Measurements from ENCODE around the gene OR8G5.

The OR8G5 gene

DNA sequence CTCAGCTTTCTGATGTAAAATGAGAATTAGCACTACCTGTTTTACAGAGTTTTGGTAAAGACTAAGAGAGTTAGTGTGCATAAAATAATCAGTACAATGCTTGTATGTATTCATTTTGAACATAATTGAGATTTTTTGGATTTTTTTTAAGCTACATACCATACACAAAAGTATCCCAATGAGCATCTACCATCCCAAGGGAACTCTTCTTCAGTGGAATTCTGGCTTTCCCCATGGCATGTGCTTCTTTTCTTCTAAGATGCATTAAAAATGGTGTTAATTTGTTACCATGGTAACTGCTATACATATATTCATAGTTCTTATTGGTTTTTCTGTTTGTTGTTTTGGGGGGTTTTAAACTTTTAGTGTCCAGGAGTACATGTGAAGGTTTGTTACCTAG is 39.8 kb downstream of the OR8G5 start:
- H3K36me3 ChIP-seq (ENCODE audit: low read length), result no peaks in the 10 kb centered on the region
- TF ChIP-seq, protein P1, sequence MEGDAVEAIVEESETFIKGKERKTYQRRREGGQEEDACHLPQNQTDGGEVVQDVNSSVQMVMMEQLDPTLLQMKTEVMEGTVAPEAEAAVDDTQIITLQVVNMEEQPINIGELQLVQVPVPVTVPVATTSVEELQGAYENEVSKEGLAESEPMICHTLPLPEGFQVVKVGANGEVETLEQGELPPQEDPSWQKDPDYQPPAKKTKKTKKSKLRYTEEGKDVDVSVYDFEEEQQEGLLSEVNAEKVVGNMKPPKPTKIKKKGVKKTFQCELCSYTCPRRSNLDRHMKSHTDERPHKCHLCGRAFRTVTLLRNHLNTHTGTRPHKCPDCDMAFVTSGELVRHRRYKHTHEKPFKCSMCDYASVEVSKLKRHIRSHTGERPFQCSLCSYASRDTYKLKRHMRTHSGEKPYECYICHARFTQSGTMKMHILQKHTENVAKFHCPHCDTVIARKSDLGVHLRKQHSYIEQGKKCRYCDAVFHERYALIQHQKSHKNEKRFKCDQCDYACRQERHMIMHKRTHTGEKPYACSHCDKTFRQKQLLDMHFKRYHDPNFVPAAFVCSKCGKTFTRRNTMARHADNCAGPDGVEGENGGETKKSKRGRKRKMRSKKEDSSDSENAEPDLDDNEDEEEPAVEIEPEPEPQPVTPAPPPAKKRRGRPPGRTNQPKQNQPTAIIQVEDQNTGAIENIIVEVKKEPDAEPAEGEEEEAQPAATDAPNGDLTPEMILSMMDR (IDR thresholded peaks at IDR 0.05; ENCODE audit: insufficient read depth, low read length, poor library complexity, severe bottlenecking), result no peak
- no peak for TF ChIP-seq EZH2phosphoT487 (conservative IDR thresholded peaks at IDR 0.05; ENCODE audit: low read length)
- H4K20me1 ChIP-seq (ENCODE audit: low read depth, low read length), result no peaks in the 10 kb centered on the region
- H2AFZ ChIP-seq (ENCODE audit: low read depth, low read length, severe bottlenecking), result no peak overlapping the region
- no peaks in the 10 kb centered on the region for H3K9me3 ChIP-seq (ENCODE audit: insufficient read depth, low read length)
- H3K79me2 ChIP-seq (ENCODE audit: insufficient read depth, low read length), result no peaks in the 10 kb centered on the region
- H3K4me2 ChIP-seq (ENCODE audit: low read depth, low read length, poor library complexity, severe bottlenecking), result no peak overlapping the region
- H3K27me3 ChIP-seq (ENCODE audit: low read length), result no peaks in the 10 kb centered on the region
- H3K4me3 ChIP-seq (ENCODE audit: insufficient read depth, low read length, poor library complexity, severe bottlenecking), result no peak overlapping the region
- H3K9me2 ChIP-seq (replicated peaks; ENCODE audit: insufficient read depth, low read length), result no peaks in the 10 kb centered on the region
- H3K27ac ChIP-seq (ENCODE audit: low read depth, low read length), result no peak overlapping the region
- H3K9ac ChIP-seq (ENCODE audit: low read length), result no peak overlapping the region
- no peaks in the 10 kb centered on the region for H3F3A ChIP-seq (ENCODE audit: insufficient read depth)

DNA sequence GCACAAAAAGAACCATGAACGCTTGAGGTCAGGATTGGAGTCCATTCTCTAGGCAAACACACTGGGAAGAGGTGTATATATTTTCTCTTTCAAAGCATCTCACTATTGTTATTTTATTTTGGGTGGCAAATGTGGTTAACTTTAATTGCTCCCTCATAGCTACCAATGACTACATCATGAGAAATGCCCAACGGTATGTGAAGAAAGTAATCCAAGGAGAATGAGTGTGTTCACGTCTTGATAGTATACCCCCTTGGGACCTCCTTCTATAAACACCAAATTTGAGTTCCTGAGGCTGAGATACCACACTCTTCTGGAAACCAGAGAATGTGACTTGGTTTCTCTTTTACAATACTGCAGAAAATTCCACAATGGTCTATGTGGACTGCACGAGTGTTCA is 41.7 kb downstream of the OR8G5 start:
- Histone ChIP-seq H3K4me2 (ENCODE audit: low read depth, low read length, poor library complexity, severe bottlenecking) (no peak overlapping the region), H3F3A (ENCODE audit: insufficient read depth) (no peaks in the 10 kb centered on the region), H2AFZ (ENCODE audit: low read depth, low read length, severe bottlenecking) (no peak overlapping the region), H3K27ac (ENCODE audit: low read depth, low read length) (no peak overlapping the region), H3K79me2 (ENCODE audit: insufficient read depth, low read length) (no peaks in the 10 kb centered on the region), H3K9me2 (replicated peaks; ENCODE audit: insufficient read depth, low read length) (no peaks in the 10 kb centered on the region), H4K20me1 (ENCODE audit: low read depth, low read length) (no peaks in the 10 kb centered on the region), H3K4me3 (ENCODE audit: insufficient read depth, low read length, poor library complexity, severe bottlenecking) (no peak overlapping the region), H3K36me3 (ENCODE audit: low read length) (no peaks in the 10 kb centered on the region), H3K9ac (ENCODE audit: low read length) (no peak overlapping the region), H3K9me3 (ENCODE audit: insufficient read depth, low read length) (no peaks in the 10 kb centered on the region), H3K27me3 (ENCODE audit: low read length) (no peaks in the 10 kb centered on the region)
- TF ChIP-seq EZH2phosphoT487 (conservative IDR thresholded peaks at IDR 0.05; ENCODE audit: low read length), result no peak
- TF ChIP-seq, protein P1 (IDR thresholded peaks at IDR 0.05; ENCODE audit: insufficient read depth, low read length, poor library complexity, severe bottlenecking), result no peak

DNA sequence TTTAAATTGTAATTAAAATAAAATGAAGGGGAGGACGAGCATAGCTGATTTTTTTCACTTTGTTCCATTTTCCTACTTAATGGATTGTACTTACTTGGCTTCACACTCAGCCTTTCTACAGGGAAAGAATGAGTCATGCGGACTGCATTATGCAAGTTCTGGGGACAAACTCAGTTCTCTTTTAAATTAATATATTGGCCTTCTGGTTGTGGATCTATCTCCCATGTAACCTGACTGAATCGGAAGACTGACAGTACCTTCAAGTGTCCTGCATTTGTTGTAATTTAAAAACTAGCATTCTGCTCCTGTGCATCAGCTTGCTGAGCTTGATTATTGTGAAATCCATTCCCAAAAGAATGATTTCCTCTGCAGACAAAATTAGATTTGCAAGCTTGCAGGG is 45.4 kb downstream of the OR8G5 start:
- H3K9ac ChIP-seq (ENCODE audit: low read length), result no peak overlapping the region
- H3K4me3 ChIP-seq (ENCODE audit: insufficient read depth, low read length, poor library complexity, severe bottlenecking), result no peak overlapping the region
- no peaks in the 10 kb centered on the region for H3K79me2 ChIP-seq (ENCODE audit: insufficient read depth, low read length)
- H3K36me3 ChIP-seq (ENCODE audit: low read length), result no peaks in the 10 kb centered on the region
- H4K20me1 ChIP-seq (ENCODE audit: low read depth, low read length), result no peaks in the 10 kb centered on the region
- H3K9me3 ChIP-seq (ENCODE audit: insufficient read depth, low read length), result no peaks in the 10 kb centered on the region
- no peaks in the 10 kb centered on the region for H3F3A ChIP-seq (ENCODE audit: insufficient read depth)
- no peaks in the 10 kb centered on the region for H3K27me3 ChIP-seq (ENCODE audit: low read length)
- H2AFZ ChIP-seq (ENCODE audit: low read depth, low read length, severe bottlenecking), result no peak overlapping the region
- no peak overlapping the region for H3K27ac ChIP-seq (ENCODE audit: low read depth, low read length)
- TF ChIP-seq, protein P1 (IDR thresholded peaks at IDR 0.05; ENCODE audit: insufficient read depth, low read length, poor library complexity, severe bottlenecking), result no peak
- TF ChIP-seq EZH2phosphoT487 (conservative IDR thresholded peaks at IDR 0.05; ENCODE audit: low read length), result no peak
- H3K9me2 ChIP-seq (replicated peaks; ENCODE audit: insufficient read depth, low read length), result no peaks in the 10 kb centered on the region
- no peak overlapping the region for H3K4me2 ChIP-seq (ENCODE audit: low read depth, low read length, poor library complexity, severe bottlenecking)

Data from SU-DHL-6 (cell line).